Stimulated activated naive CD4-positive, alpha-beta T cell treated with Interleukin-2 at 50 U/mL for 16 hours (primary cell): ENCODE data around the gene ARHGEF17.

Experiments used
- DNase-seq: peaks from one replicate; lab custom pipeline; 2025; lab: John Stamatoyannopoulos, UW

Gene ARHGEF17

GRCh38 chr11:73312851-73313327, 4.8 kb downstream of the ARHGEF17 start:
- no peak for DNase-seq

GRCh38 chr11:73313652-73314051, 5.6 kb downstream of the ARHGEF17 start:
- no peak for DNase-seq

- DNase-seq = no peak
Measured at GRCh38 chr11:73314117-73314961, 6.3 kb downstream of the ARHGEF17 start.

GRCh38 chr11:73315293-73316020, 7.4 kb downstream of the ARHGEF17 start:
- no peak for DNase-seq

- DNase-seq = no peak
Measured at GRCh38 chr11:73316422-73316821, 8.3 kb downstream of the ARHGEF17 start.

GRCh38 chr11:73317373-73317772, 9.3 kb downstream of the ARHGEF17 start:
- DNase-seq = no peak

- no peak for DNase-seq
Measured at GRCh38 chr11:73317803-73318202, 9.7 kb downstream of the ARHGEF17 start.

GRCh38 chr11:73318501-73319011, 10.5 kb downstream of the ARHGEF17 start:
- DNase-seq = no peak

- no peak for DNase-seq
Measured at GRCh38 chr11:73320763-73321603, 12.9 kb downstream of the ARHGEF17 start.

GRCh38 chr11:73321604-73322381, 13.7 kb downstream of the ARHGEF17 start:
- DNase-seq = no peak

GRCh38 chr11:73322382-73323306, 14.6 kb downstream of the ARHGEF17 start:
- DNase-seq = no peak

GRCh38 chr11:73323464-73323863, 15.4 kb downstream of the ARHGEF17 start:
- no peak for DNase-seq

GRCh38 chr11:73324116-73324515, 16.0 kb downstream of the ARHGEF17 start:
- DNase-seq = no peak

GRCh38 chr11:73324665-73325035, 16.6 kb downstream of the ARHGEF17 start:
- no peak for DNase-seq

GRCh38 chr11:73325036-73325981, 17.2 kb downstream of the ARHGEF17 start:
- DNase-seq = no peak

GRCh38 chr11:73326929-73327811, 19.1 kb downstream of the ARHGEF17 start:
- DNase-seq = no peak

- no peak for DNase-seq
Measured at GRCh38 chr11:73327812-73328364, 19.8 kb downstream of the ARHGEF17 start.
